Panc1 (cell line): ENCODE measurements around the gene TCTN3.
"Not testable (repeated sequence)": the region's sequence is repeated elsewhere in the genome, so short reads cannot be mapped to it uniquely, and the experiment has no call there.

Experiments
- POLR2AphosphoS5 ChIP-seq: IDR thresholded peaks from 2 replicates; pipeline ENCODE4 v1.6.1; 2012; ENCODE audit warnings: mild to moderate bottlenecking, low read depth, low read length, moderate library complexity
- SIN3A ChIP-seq: IDR thresholded peaks from 2 replicates; pipeline ENCODE4 v1.6.1; 2012; ENCODE audit warnings: low read depth, mild to moderate bottlenecking, low read length, moderate library complexity, borderline replicate concordance; ENCODE audit not compliant: insufficient read depth
- TCF7L2 ChIP-seq: IDR thresholded peaks from 2 replicates; pipeline ENCODE4 v1.6.1; 2011; ENCODE audit warnings: mild to moderate bottlenecking, low read depth, low read length, inconsistent platforms
- TF ChIP-seq, protein P1 (sequence below): fragments of 450-650 bp; IDR thresholded peaks from 2 replicates; pipeline ENCODE4 v1.5.1; 2017; ENCODE audit warnings: mild to moderate bottlenecking
- TF ChIP-seq, protein P2 (sequence below), 2 experiments: IDR thresholded peaks; 2 replicates each; pipeline ENCODE4 v1.6.1; 2011 to 2012; ENCODE audit warnings: low read depth in 2 of 2, control low read depth in 1 of 2, low read length in 1 of 2, mild to moderate bottlenecking in 1 of 2, moderate library complexity in 1 of 2; ENCODE audit not compliant: insufficient read depth in 1 of 2

DNA sequence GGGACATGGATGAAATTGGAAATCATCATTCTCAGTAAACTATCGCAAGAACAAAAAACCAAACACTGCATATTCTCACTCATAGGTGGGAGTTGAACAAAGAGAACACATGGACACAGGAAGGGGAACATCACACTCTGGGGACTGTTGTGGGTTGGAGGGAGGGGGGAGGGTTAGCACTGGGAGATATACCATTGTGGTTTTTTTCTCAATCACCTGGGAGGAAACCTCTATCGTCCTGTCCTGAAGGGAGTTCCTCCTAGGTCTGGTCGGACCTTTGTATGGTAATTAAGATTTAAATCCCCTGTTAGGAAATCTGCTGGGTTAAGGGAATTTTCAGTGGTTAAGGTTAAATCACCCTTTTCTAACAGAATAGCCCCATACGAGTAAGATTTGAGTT, 28.8 kb upstream of the TCTN3 start:
- TF ChIP-seq, protein P1, sequence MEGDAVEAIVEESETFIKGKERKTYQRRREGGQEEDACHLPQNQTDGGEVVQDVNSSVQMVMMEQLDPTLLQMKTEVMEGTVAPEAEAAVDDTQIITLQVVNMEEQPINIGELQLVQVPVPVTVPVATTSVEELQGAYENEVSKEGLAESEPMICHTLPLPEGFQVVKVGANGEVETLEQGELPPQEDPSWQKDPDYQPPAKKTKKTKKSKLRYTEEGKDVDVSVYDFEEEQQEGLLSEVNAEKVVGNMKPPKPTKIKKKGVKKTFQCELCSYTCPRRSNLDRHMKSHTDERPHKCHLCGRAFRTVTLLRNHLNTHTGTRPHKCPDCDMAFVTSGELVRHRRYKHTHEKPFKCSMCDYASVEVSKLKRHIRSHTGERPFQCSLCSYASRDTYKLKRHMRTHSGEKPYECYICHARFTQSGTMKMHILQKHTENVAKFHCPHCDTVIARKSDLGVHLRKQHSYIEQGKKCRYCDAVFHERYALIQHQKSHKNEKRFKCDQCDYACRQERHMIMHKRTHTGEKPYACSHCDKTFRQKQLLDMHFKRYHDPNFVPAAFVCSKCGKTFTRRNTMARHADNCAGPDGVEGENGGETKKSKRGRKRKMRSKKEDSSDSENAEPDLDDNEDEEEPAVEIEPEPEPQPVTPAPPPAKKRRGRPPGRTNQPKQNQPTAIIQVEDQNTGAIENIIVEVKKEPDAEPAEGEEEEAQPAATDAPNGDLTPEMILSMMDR = not testable (repeated sequence)
- TF ChIP-seq POLR2AphosphoS5, SIN3A, TCF7L2: not testable (repeated sequence)
- TF ChIP-seq, protein P2, sequence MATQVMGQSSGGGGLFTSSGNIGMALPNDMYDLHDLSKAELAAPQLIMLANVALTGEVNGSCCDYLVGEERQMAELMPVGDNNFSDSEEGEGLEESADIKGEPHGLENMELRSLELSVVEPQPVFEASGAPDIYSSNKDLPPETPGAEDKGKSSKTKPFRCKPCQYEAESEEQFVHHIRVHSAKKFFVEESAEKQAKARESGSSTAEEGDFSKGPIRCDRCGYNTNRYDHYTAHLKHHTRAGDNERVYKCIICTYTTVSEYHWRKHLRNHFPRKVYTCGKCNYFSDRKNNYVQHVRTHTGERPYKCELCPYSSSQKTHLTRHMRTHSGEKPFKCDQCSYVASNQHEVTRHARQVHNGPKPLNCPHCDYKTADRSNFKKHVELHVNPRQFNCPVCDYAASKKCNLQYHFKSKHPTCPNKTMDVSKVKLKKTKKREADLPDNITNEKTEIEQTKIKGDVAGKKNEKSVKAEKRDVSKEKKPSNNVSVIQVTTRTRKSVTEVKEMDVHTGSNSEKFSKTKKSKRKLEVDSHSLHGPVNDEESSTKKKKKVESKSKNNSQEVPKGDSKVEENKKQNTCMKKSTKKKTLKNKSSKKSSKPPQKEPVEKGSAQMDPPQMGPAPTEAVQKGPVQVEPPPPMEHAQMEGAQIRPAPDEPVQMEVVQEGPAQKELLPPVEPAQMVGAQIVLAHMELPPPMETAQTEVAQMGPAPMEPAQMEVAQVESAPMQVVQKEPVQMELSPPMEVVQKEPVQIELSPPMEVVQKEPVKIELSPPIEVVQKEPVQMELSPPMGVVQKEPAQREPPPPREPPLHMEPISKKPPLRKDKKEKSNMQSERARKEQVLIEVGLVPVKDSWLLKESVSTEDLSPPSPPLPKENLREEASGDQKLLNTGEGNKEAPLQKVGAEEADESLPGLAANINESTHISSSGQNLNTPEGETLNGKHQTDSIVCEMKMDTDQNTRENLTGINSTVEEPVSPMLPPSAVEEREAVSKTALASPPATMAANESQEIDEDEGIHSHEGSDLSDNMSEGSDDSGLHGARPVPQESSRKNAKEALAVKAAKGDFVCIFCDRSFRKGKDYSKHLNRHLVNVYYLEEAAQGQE (IDR thresholded peaks at IDR 0.05; ENCODE audit: insufficient read depth in 1 of 2, low read depth in 2 of 2, low read length in 1 of 2) = not testable (repeated sequence)
